Measurements from ENCODE around the gene GAB2.

Gene GAB2

GRCh38 chr11:78201096-78201818, 216.4 kb downstream of the GAB2 start:
- H3K27ac ChIP-seq = no peak overlapping the region
- TF ChIP-seq CTCF (conservative IDR thresholded peaks at IDR 0.05) = no peak

GRCh38 chr11:78200553-78200952, 217.1 kb downstream of the GAB2 start:
- H3K27ac ChIP-seq = no peak overlapping the region
- TF ChIP-seq ZFX (IDR thresholded peaks at IDR 0.05) (no peak), CTCF (conservative IDR thresholded peaks at IDR 0.05) (no peak)

GRCh38 chr11:78200061-78200460, 217.6 kb downstream of the GAB2 start:
- no peak overlapping the region for H3K27ac ChIP-seq
- TF ChIP-seq ZFX (IDR thresholded peaks at IDR 0.05) = no peak
- TF ChIP-seq CTCF (conservative IDR thresholded peaks at IDR 0.05) = no peak

- no peak overlapping the region for H3K27ac ChIP-seq
- no peak for TF ChIP-seq CTCF (conservative IDR thresholded peaks at IDR 0.05)
- no peak for TF ChIP-seq ZFX (IDR thresholded peaks at IDR 0.05)
Measured at GRCh38 chr11:78199653-78200015, 218.0 kb downstream of the GAB2 start.

- no peak overlapping the region for H3K27ac ChIP-seq
- TF ChIP-seq ZFX (IDR thresholded peaks at IDR 0.05) = no peak
- TF ChIP-seq CTCF (conservative IDR thresholded peaks at IDR 0.05) = no peak
Measured at GRCh38 chr11:78199015-78199652, 218.5 kb downstream of the GAB2 start.

- no peak for TF ChIP-seq CTCF (conservative IDR thresholded peaks at IDR 0.05)
- no peak for TF ChIP-seq ZFX (IDR thresholded peaks at IDR 0.05)
- H3K27ac ChIP-seq = no peak overlapping the region
Measured at GRCh38 chr11:78197816-78198215, 219.8 kb downstream of the GAB2 start.

GRCh38 chr11:78196661-78197091, 220.9 kb downstream of the GAB2 start:
- no peak overlapping the region for H3K27ac ChIP-seq
- TF ChIP-seq CTCF (conservative IDR thresholded peaks at IDR 0.05) (no peak), ZFX (IDR thresholded peaks at IDR 0.05) (no peak)
